ENCODE results near the gene KREMEN1. TPM values are rescaled to one million over a fixed set of nuclear protein-coding genes. Genes with fewer than 3 reads are reported as not detected.

KREMEN1 gene
- total and polyA plus RNA-seq, 2 of the 4 experiments (the other 2 are of a cell fraction): 2.9 to 4.6 TPM

GRCh38 chr22:29029202-29030000 lies 43.4 kb upstream of the KREMEN1 start:
- TF ChIP-seq RFX5 (IDR thresholded peaks at IDR 0.05; ENCODE audit: low read depth, low read length) (no peak), MAZ (IDR thresholded peaks at IDR 0.05; ENCODE audit: borderline replicate concordance, low read depth, low read length) (no peak), SMC3 (IDR thresholded peaks at IDR 0.05; ENCODE audit: low read depth, low read length) (no peak), FOS (IDR thresholded peaks at IDR 0.05; ENCODE audit: low read depth, low read length) (no peak), CEBPB (IDR thresholded peaks at IDR 0.05; ENCODE audit: low read depth, low read length) (no peak), POLR2A (IDR thresholded peaks at IDR 0.05; ENCODE audit: low read depth, low read length) (no peak), MAFK (IDR thresholded peaks at IDR 0.05; ENCODE audit: low read depth, low read length) (peak; percentile 72), BHLHE40 (IDR thresholded peaks at IDR 0.05; ENCODE audit: low read depth, low read length) (no peak)
- Histone ChIP-seq H4K8ac (ENCODE audit: low read depth in 2 of 2, low read length in 2 of 2) (peak overlapping the region in 1 of 2 experiments; percentile 74; a peak in 1 of 4 replicates), H3K4me2 (ENCODE audit: low read depth, low read length) (no peak overlapping the region), H3K4me1 (ENCODE audit: control insufficient read depth, insufficient read depth, low read length) (peaks cover 18% of the 10 kb centered on the region), H3K9me1 (ENCODE audit: insufficient read depth, low read length) (peaks cover 16% of the 10 kb centered on the region), H4K5ac (ENCODE audit: low read depth, low read length) (no peak overlapping the region), H3K4me3 (ENCODE audit: insufficient read depth, low read depth, low read length) (no peak overlapping the region), H2BK20ac (ENCODE audit: low read depth, low read length) (peak overlapping the region; percentile 35; the same call in 1 of the 2 replicates), H3K27ac (ENCODE audit: insufficient read depth, low read length) (no peak overlapping the region), H3K27me3 (ENCODE audit: control insufficient read depth, insufficient read depth, low read length) (no peaks in the 10 kb centered on the region), H2AK5ac (ENCODE audit: low read depth, low read length) (peak overlapping the region; percentile 36; the same call in 1 of the 2 replicates), H2BK120ac (ENCODE audit: low read depth, low read length) (no peak overlapping the region), H3K18ac (ENCODE audit: low read depth, low read length) (no peak overlapping the region), H2BK5ac (ENCODE audit: low read depth, low read length, poor library complexity, severe bottlenecking) (no peak overlapping the region), H2AK9ac (replicated peaks; ENCODE audit: low read depth, low read length, poor library complexity) (no peak overlapping the region), H3K9me3 (ENCODE audit: control insufficient read depth, insufficient read depth, low read length) (no peaks in the 10 kb centered on the region), H2BK15ac (ENCODE audit: low read depth, low read length) (0 out of 3 replicates have a peak overlapping the region, but pooled peaks have one; percentile 11), H2AFZ (replicated peaks; ENCODE audit: low read length, poor library complexity) (no peak overlapping the region), H3K36me3 (ENCODE audit: control insufficient read depth, insufficient read depth, low read length) (no peaks in the 10 kb centered on the region), H3K14ac (replicated peaks; ENCODE audit: low read depth, low read length) (no peak overlapping the region), H3K79me1 (ENCODE audit: low read depth in 1 of 2, low read length in 2 of 2) (peaks cover 14 to 24% of the 10 kb centered on the region in 2 experiments; a peak in 3 of 4 replicates), H3K56ac (ENCODE audit: extremely low read depth, insufficient read depth, low read length) (no peak overlapping the region), H3K23ac (ENCODE audit: low read depth, low read length) (no peak overlapping the region), H3K9ac (ENCODE audit: low read depth, low read length) (no peak overlapping the region), H3K4ac (ENCODE audit: low read depth, low read length) (no peak overlapping the region), H4K91ac (ENCODE audit: insufficient read depth, low read depth, low read length) (no peak overlapping the region), H4K20me1 (ENCODE audit: insufficient read depth, low read length) (no peaks in the 10 kb centered on the region)
- dilution Hi-C loops (cut with HindIII; ENCODE audit: low sequenced_read_pairs, unreplicated experiment): no loop called here
- in situ Hi-C loops (cut with MboI; ENCODE audit: low sequenced_read_pairs): no loop called here
- no peak for ATAC-seq (ENCODE audit: low read depth)
- no CpG with 5 or more reads among the region's 9 CpGs for WGBS, 2 experiments (ENCODE audit: extremely low coverage in 2 of 2, insufficient read length in 1 of 2)
- ChIA-PET POLR2A (ENCODE audit: unreplicated experiment) (no interaction called here), CTCF (interaction anchor here (1.3 kb wide), 1 partner anchor 10 kb away, joined by 3 read pairs; no protein-coding TSS in a partner anchor)
- intact Hi-C loops (cut with micrococcal nuclease): no loop called here
- BruUV-seq (replicated peaks): no TSS peak
- no peak for DNase-seq
